ENCODE data around the gene GALNT15. TPM values are rescaled to one million over a fixed set of nuclear protein-coding genes. Genes with fewer than 3 reads are reported as not detected.

Gene GALNT15
- polyA plus RNA-seq, 1 donor (not counting 4 experiments of a cell fraction or from before 2014, with no cell fraction given): not detected

DNA sequence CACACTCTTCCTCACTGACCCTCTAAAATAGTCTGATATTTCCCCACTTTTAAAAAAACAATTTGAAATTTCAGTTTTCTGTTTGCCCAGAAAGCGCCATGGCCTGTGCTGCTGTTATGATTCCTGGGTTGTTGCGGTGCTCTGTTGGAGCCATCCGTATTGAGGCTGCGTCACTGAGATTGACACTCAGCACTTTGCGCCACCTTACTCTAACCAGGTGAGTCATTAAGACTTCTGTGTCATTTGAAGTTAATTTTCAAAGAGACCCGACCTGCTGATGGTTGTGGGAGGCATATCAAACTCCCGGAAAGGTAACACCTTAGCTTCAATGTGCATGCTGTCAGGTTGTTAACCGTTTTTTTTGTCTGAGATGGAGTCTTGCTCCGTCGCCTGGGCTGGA is 96.4 kb downstream of the GALNT15 start:
- Histone ChIP-seq H3K4me2 (ENCODE audit: control insufficient read depth, extremely low read depth, insufficient read depth, low read depth, low read length) (no peak overlapping the region), H2AFZ (ENCODE audit: control insufficient read depth, low read length) (no peak overlapping the region), H4K20me1 (ENCODE audit: control insufficient read depth, extremely low read depth, insufficient read depth, low read length) (no peaks in the 10 kb centered on the region), H3K27me3 (ENCODE audit: control insufficient read depth, extremely low read depth, insufficient read depth, low read length) (no peaks in the 10 kb centered on the region), H3K4me1 (ENCODE audit: control insufficient read depth, extremely low read depth, insufficient read depth, low read length) (peaks cover 19% of the 10 kb centered on the region), H3K9me3 (ENCODE audit: control insufficient read depth, low read depth, low read length) (no peaks in the 10 kb centered on the region), H3K9ac (ENCODE audit: control insufficient read depth, extremely low read depth, insufficient read depth, low read length) (no peak overlapping the region), H3K4me3 (ENCODE audit: control insufficient read depth in 2 of 3, extremely low read depth in 1 of 3, insufficient read depth in 2 of 3, low read depth in 1 of 3, low read length in 3 of 3) (no peak overlapping the region), H3K9me1 (ENCODE audit: control insufficient read depth, extremely low read depth, insufficient read depth, low read length) (no peaks in the 10 kb centered on the region), H3K36me3 (ENCODE audit: control insufficient read depth in 2 of 2, extremely low read depth in 1 of 2, insufficient read depth in 2 of 2, low read length in 2 of 2) (peaks cover 2 to 7% of the 10 kb centered on the region in 2 experiments), H3K79me2 (ENCODE audit: control insufficient read depth, insufficient read depth, low read length) (peaks cover 20% of the 10 kb centered on the region), H3K27ac (ENCODE audit: control insufficient read depth, insufficient read depth, low read length) (no peak overlapping the region)
- no peak for TF ChIP-seq EZH2 (IDR thresholded peaks at IDR 0.05; ENCODE audit: low read length)
- TF ChIP-seq, protein P1, sequence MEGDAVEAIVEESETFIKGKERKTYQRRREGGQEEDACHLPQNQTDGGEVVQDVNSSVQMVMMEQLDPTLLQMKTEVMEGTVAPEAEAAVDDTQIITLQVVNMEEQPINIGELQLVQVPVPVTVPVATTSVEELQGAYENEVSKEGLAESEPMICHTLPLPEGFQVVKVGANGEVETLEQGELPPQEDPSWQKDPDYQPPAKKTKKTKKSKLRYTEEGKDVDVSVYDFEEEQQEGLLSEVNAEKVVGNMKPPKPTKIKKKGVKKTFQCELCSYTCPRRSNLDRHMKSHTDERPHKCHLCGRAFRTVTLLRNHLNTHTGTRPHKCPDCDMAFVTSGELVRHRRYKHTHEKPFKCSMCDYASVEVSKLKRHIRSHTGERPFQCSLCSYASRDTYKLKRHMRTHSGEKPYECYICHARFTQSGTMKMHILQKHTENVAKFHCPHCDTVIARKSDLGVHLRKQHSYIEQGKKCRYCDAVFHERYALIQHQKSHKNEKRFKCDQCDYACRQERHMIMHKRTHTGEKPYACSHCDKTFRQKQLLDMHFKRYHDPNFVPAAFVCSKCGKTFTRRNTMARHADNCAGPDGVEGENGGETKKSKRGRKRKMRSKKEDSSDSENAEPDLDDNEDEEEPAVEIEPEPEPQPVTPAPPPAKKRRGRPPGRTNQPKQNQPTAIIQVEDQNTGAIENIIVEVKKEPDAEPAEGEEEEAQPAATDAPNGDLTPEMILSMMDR (optimal IDR thresholded peaks at IDR 0.05 in 1 of 3, IDR thresholded peaks at IDR 0.05 in 1 of 3, conservative IDR thresholded peaks at IDR 0.05 in 1 of 3; ENCODE audit: extremely low read depth in 1 of 3, insufficient read depth in 2 of 3, low read length in 3 of 3): no peak
- DNase-seq (ENCODE audit: low read depth, low spot score) (no peak), FAIRE-seq (no peak)
- dilution Hi-C loops (cut with MboI; ENCODE audit: extremely low pct_ligation_motif_present, low sequenced_read_pairs): no loop called here

DNA sequence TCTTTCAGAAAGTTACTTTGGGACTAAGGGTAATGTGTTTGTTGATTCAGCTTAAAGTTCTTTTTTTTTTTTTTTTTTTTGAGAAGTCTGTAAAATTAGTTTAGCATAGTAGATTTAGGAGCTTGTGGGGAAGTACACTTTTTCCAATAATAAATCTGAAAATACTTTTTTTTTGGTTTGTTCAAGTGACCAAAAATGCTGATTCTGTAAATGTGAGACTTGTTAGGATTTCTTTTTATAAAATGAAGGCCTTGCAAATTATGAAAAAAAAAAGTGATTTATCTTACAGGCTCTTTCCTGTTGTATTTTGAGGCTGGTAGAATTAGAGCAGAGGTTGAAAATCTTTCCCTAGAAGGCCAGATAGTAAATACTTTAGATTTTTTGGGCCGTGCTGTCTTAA is 98.1 kb downstream of the GALNT15 start:
- Histone ChIP-seq H3K9me1 (ENCODE audit: control insufficient read depth, extremely low read depth, insufficient read depth, low read length) (no peaks in the 10 kb centered on the region), H2AFZ (ENCODE audit: control insufficient read depth, low read length) (no peak overlapping the region), H3K4me3 (ENCODE audit: control insufficient read depth in 2 of 3, extremely low read depth in 1 of 3, insufficient read depth in 2 of 3, low read depth in 1 of 3, low read length in 3 of 3) (no peak overlapping the region), H3K9ac (ENCODE audit: control insufficient read depth, extremely low read depth, insufficient read depth, low read length) (no peak overlapping the region), H3K4me2 (ENCODE audit: control insufficient read depth, extremely low read depth, insufficient read depth, low read depth, low read length) (no peak overlapping the region), H3K27ac (ENCODE audit: control insufficient read depth, insufficient read depth, low read length) (no peak overlapping the region), H3K79me2 (ENCODE audit: control insufficient read depth, insufficient read depth, low read length) (peaks cover 7% of the 10 kb centered on the region), H3K9me3 (ENCODE audit: control insufficient read depth, low read depth, low read length) (no peaks in the 10 kb centered on the region), H3K27me3 (ENCODE audit: control insufficient read depth, extremely low read depth, insufficient read depth, low read length) (no peaks in the 10 kb centered on the region), H3K36me3 (ENCODE audit: control insufficient read depth in 2 of 2, extremely low read depth in 1 of 2, insufficient read depth in 2 of 2, low read length in 2 of 2) (peaks cover 7% of the 10 kb centered on the region in 2 experiments), H3K4me1 (ENCODE audit: control insufficient read depth, extremely low read depth, insufficient read depth, low read length) (peaks cover 2% of the 10 kb centered on the region), H4K20me1 (ENCODE audit: control insufficient read depth, extremely low read depth, insufficient read depth, low read length) (no peaks in the 10 kb centered on the region)
- FAIRE-seq: no peak
- TF ChIP-seq EZH2 (IDR thresholded peaks at IDR 0.05; ENCODE audit: low read length): no peak
- TF ChIP-seq, protein P1 (optimal IDR thresholded peaks at IDR 0.05 in 1 of 3, IDR thresholded peaks at IDR 0.05 in 1 of 3, conservative IDR thresholded peaks at IDR 0.05 in 1 of 3; ENCODE audit: extremely low read depth in 1 of 3, insufficient read depth in 2 of 3, low read length in 3 of 3): no peak
- dilution Hi-C loops (cut with MboI; ENCODE audit: extremely low pct_ligation_motif_present, low sequenced_read_pairs): no loop called here
- DNase-seq (ENCODE audit: low read depth, low spot score): no peak

Measured in keratinocyte (primary cell).